Stimulated activated naive B cell treated with anti-CD40 and anti-IgM and Interleukin-4, amounts not matched to agents 10 μg/mL and 1 μg/mL and 100 μg/mL, for 72 hours (primary cell): ENCODE measurements around the gene UBAP2.
"Not testable (repeated sequence)": the region's sequence is repeated elsewhere in the genome, so short reads cannot be mapped to it uniquely, and the experiment has no call there.

Experiments
- ATAC-seq, 2 donors: fragments of 150-1000 bp; cut with Tn5 transposase; replicated peaks; 2 replicates each; pipeline ENCODE4 v1.10.0; 2021; ENCODE audit warnings: moderate library complexity in 1 of 2
- DNase-seq: peaks from one replicate; pipeline ENCODE4 v3.0.0; 2021
- H3K27ac Mint-ChIP-seq: one replicate; pipeline ENCODE4 v1.8.0; 2022; ENCODE audit warnings: mild to moderate bottlenecking, mixed read lengths
- H3K27me3 Mint-ChIP-seq, 2 donors: one replicate each; pipeline ENCODE4 v1.8.0; 2022; ENCODE audit warnings: mixed read lengths in 2 of 2
- H3K36me3 Mint-ChIP-seq, 2 donors: one replicate each; pipeline ENCODE4 v1.8.0; 2022; ENCODE audit warnings: mixed read lengths in 2 of 2, mild to moderate bottlenecking in 1 of 2
- H3K4me1 Mint-ChIP-seq, 2 donors: one replicate each; pipeline ENCODE4 v1.8.0; 2022; ENCODE audit warnings: mixed read lengths in 2 of 2, mild to moderate bottlenecking in 1 of 2
- H3K4me3 Mint-ChIP-seq, 2 donors: one replicate each; pipeline ENCODE4 v1.8.0; 2022; ENCODE audit warnings: mild to moderate bottlenecking in 2 of 2, mixed read lengths in 2 of 2, moderate library complexity in 1 of 2
- H3K9me3 Mint-ChIP-seq, 2 donors: one replicate each; pipeline ENCODE4 v1.8.0; 2022; ENCODE audit warnings: mixed read lengths in 2 of 2, mild to moderate bottlenecking in 1 of 2

The UBAP2 gene

DNA sequence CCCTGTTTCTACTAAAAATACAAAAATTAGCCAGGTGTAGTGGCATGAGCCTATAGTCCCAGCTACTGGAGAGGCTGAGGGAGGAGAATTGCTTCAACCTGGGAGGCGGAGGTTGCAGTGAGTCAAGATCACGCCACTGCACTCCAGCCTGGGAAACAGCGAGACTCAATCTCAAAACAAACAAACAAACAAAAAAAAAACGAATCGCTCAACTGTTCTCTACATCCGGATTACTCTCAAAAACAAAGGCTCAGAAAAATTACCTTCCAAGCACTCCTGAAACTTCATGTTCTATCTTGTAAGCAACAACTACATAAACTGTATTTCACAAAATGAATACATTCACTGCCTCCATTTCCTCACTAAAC is 14.0 kb downstream of the UBAP2 start:
- no peak overlapping the region for H3K4me3 Mint-ChIP-seq
- no peak overlapping the region for H3K27ac Mint-ChIP-seq
- ATAC-seq, result no peak

DNA sequence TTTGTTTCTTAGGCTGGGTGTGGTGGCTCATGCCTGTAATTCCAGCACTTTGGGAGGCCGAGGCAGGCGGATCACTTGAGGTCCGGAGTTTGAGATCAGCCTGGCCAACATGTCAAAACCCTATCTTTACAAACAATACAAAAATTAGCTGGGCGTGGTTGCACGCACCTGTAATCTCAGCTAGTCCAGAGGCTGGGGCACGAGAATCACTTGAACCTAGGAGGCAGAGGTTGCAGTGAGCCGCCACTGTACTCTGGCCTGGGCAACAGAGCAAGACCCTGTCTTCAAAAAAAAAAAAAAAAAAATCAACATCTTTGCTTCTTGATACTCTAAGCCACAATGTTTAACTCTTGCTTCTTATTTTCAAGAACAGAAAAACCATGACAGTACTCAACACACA is 16.1 kb downstream of the UBAP2 start:
- Mint-ChIP-seq H3K27ac (no peak overlapping the region), H3K27me3 (no peaks in the 10 kb centered on the region), H3K9me3 (no peaks in the 10 kb centered on the region), H3K4me1 (peaks cover 3 to 6% of the 10 kb centered on the region in 2 donors), H3K4me3 (no peak overlapping the region), H3K36me3 (peaks cover 22 to 40% of the 10 kb centered on the region in 2 donors)
- no peak for ATAC-seq
- DNase-seq, result no peak

More for the DNA sequence above, 14.0 kb downstream of the UBAP2 start:
- Mint-ChIP-seq H3K4me1 (peaks cover 4 to 6% of the 10 kb centered on the region in 2 donors), H3K9me3 (no peaks in the 10 kb centered on the region), H3K36me3 (peaks cover 29 to 44% of the 10 kb centered on the region in 2 donors), H3K27me3 (no peaks in the 10 kb centered on the region)
- no peak for DNase-seq

DNA sequence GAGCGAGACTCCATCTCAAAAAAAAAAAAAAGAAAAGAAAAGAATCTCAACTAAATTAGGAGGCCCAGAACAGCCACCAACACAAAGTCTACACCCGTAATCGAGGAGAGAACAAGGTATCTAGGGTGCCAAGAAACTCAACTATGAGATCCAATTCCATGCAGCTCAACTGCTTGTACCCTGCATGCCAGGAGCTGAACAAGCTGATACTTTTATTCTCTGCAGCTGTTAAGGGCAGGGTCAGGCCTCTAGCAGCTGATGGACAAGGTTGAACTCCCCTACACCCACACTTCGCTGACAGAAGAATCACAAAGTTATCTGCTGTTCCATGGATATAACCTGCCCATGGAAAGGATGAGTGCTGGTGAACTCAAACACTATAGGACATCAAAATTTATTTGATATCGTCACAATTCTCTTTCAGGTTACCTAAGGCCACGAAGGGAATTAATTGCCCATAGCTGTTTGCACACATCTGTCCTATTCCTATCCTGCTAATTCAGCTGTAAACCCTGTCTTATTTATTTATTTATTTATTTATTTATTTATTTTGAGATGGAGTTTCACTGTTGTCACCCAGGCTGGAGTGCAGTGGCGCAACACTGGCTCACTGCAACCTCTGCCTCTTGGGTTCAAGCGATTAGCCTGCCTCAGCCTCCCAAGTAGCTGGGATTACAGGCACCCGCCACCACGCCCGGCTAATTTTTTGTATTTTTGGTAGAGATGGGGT is 20.7 kb downstream of the UBAP2 start:
- Mint-ChIP-seq H3K4me3 (no peak overlapping the region), H3K4me1 (peaks cover 0 to 6% of the 10 kb centered on the region in 2 donors), H3K9me3 (no peaks in the 10 kb centered on the region), H3K27me3 (no peaks in the 10 kb centered on the region), H3K36me3 (peaks cover 24 to 34% of the 10 kb centered on the region in 2 donors), H3K27ac (no peak overlapping the region)
- ATAC-seq, result no peak
- DNase-seq, result no peak

DNA sequence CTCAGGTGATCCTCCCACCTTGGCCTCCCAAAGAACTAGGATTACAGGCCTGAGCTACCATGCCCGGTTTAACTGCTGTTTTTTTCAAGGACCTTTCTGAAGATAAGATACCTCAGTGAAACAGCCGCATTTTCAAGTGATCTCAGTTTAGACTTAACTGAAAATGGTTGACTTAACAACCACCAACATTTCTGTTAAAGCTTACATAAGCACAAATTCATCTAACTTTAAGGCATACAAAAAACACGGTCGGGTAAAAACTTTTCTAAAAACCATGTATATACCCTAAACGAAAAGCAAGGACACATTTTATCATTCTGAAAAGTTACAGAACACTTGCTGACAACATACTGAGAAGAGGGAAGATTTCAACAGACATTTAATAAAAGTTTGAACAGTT is 22.9 kb downstream of the UBAP2 start:
- peaks cover 17 to 18% of the 10 kb centered on the region in 2 donors for H3K36me3 Mint-ChIP-seq
- H3K4me1 Mint-ChIP-seq, result peaks cover 0 to 3% of the 10 kb centered on the region in 2 donors
- ATAC-seq, result no peak
- H3K27me3 Mint-ChIP-seq, result no peaks in the 10 kb centered on the region
- no peak for DNase-seq
- H3K27ac Mint-ChIP-seq, result no peak overlapping the region
- no peak overlapping the region for H3K4me3 Mint-ChIP-seq
- no peaks in the 10 kb centered on the region for H3K9me3 Mint-ChIP-seq

DNA sequence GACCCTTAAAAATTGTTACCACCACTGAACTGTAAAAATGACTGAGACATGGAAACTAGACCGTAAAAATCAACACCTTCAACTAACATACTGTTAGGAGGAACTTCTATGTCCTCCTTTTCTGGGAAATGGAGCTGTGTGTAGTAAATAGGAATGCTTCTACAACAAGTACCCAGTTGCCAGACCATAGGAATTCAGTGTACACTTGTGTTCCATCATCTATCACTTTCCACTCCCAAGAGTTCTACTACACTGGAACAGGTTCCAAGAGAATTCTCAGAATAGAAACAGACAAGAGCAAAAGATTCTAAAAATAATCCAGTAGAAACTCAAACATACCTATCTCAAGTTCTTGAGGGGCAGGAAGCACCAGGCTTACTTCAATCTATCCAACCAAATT is 23.6 kb downstream of the UBAP2 start:
- Mint-ChIP-seq H3K36me3 (peaks cover 19% of the 10 kb centered on the region in 2 donors), H3K9me3 (no peaks in the 10 kb centered on the region), H3K4me1 (peaks cover 0 to 3% of the 10 kb centered on the region in 2 donors), H3K4me3 (no peak overlapping the region), H3K27me3 (no peaks in the 10 kb centered on the region), H3K27ac (no peak overlapping the region)
- no peak for DNase-seq
- no peak for ATAC-seq

DNA sequence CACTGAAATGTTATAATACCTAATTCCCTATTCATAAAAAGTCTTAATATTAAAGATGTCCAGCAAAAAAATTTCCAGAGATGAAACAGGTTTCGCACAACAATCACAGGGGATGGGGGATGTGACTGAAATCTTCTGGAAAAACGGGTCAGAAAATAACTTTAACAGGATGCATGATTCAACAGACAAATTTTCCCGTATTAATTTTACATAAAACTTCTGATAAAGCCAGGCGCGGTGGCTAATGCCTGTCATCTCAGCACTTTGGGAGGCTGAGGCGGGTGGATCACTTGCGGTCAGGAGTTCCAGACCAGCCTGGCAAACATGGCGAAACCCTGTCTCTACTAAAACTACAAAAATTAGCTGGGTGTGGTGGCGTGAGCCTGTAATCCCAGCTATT is 24.2 kb downstream of the UBAP2 start:
- H3K9me3 Mint-ChIP-seq, H3K4me3 Mint-ChIP-seq: not testable (repeated sequence)

DNA sequence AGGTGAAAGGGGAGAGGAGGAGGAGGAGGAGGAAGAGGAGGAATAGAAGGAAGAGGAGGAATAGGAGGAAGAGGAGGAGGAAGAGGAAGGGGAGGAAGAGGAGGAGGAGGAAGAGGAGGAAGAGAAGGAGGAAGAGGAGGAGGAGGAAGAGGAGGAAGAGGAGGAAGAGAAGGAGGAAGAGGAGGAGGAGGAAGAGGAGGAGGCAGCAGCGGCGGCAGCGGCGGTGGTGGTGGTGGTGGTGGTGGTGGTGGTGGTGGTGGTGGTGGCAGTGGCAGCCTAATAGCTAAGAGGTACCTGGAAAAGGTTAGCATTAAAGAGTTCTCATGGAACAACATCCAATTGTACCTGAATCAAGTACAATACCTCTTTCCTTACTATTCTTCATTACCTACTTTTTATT is 32.5 kb downstream of the UBAP2 start:
- H3K27me3 Mint-ChIP-seq, result no peaks in the 10 kb centered on the region
- ATAC-seq, result no peak
- H3K9me3 Mint-ChIP-seq, result no peaks in the 10 kb centered on the region
- DNase-seq, result no peak
- peaks cover 28 to 30% of the 10 kb centered on the region in 2 donors for H3K36me3 Mint-ChIP-seq
- no peak overlapping the region for H3K4me3 Mint-ChIP-seq
- peaks cover 1 to 5% of the 10 kb centered on the region in 2 donors for H3K4me1 Mint-ChIP-seq
- H3K27ac Mint-ChIP-seq, result no peak overlapping the region

More for the DNA sequence above, 24.2 kb downstream of the UBAP2 start:
- peaks cover 20% of the 10 kb centered on the region in 2 donors for H3K36me3 Mint-ChIP-seq
- DNase-seq, H3K27ac Mint-ChIP-seq, ATAC-seq, H3K27me3 Mint-ChIP-seq, H3K4me1 Mint-ChIP-seq: not testable (repeated sequence)

DNA sequence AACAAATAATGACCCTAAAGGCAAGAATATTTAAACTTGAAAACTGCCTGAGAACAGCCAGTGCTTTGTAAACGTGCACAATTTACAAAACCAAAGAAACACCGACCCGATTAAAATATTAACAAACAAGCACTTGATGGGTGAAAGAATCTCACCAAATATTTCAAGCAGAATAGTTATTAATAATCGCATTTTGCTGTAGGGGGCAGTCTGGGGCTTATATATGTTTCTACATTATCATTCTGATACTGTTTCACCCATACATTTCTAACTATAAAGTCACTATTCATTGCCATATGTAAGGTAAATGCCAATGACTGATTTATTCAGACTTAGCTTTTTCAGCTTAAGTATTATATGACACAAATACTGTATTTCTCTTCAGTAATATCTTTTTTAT is 37.7 kb downstream of the UBAP2 start:
- DNase-seq, result no peak
- no peaks in the 10 kb centered on the region for H3K27me3 Mint-ChIP-seq
- peak in 1 of 2 donors; percentile 43 for ATAC-seq

DNA sequence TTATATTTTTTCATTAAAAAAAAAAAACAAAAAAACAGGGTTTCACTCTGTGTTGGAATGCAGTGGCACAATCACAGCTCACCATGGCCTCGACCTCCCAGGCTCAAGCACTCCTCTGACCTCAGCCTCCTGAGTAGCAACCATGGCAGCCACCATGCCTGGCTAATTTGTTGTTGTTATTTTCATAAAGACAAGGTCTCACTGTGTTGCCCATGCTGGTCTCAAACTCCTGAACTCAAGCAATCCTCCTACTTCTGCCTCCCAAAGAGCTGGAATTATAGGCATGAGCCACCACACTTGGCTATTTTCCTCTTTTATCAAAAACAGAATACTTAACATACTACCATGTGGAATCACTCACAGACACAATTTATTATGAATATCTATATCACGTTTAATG is 46.7 kb downstream of the UBAP2 start:
- ATAC-seq, result no peak
- Mint-ChIP-seq H3K27me3 (no peaks in the 10 kb centered on the region), H3K36me3 (peaks cover 16 to 24% of the 10 kb centered on the region in 2 donors)

More for the DNA sequence above, 37.7 kb downstream of the UBAP2 start:
- no peaks in the 10 kb centered on the region for H3K9me3 Mint-ChIP-seq
- H3K4me3 Mint-ChIP-seq, result no peak overlapping the region
- H3K4me1 Mint-ChIP-seq, result no peaks in the 10 kb centered on the region
- no peak overlapping the region for H3K27ac Mint-ChIP-seq
- peaks cover 21 to 30% of the 10 kb centered on the region in 2 donors for H3K36me3 Mint-ChIP-seq

DNA sequence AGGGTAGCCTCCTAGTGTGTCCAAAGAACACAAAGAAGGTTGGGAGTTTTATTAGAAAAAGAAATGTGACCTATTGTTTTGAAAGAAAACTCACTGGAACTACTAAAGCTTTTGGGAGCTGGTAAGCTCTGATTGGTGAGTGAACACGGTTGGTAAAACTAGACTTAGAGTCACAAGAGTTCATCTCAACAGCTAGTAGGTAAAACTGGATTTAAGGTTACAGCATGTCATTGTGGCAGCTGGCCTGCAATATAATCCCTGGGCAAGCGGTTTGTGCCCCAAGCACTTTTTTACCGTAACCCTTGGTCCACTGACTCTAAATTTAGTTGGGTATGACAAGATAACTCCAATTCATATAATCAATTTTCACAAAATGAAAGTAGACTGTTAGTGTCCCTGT is 47.4 kb downstream of the UBAP2 start:
- DNase-seq (no peak), ATAC-seq (no peak)
- Mint-ChIP-seq H3K27me3 (no peaks in the 10 kb centered on the region), H3K4me1 (no peaks in the 10 kb centered on the region), H3K9me3 (no peaks in the 10 kb centered on the region), H3K4me3 (no peak overlapping the region), H3K36me3 (peaks cover 20 to 30% of the 10 kb centered on the region in 2 donors), H3K27ac (no peak overlapping the region)

More for the DNA sequence above, 46.7 kb downstream of the UBAP2 start:
- no peak overlapping the region for H3K4me3 Mint-ChIP-seq
- no peaks in the 10 kb centered on the region for H3K4me1 Mint-ChIP-seq
- no peak overlapping the region for H3K27ac Mint-ChIP-seq
- no peaks in the 10 kb centered on the region for H3K9me3 Mint-ChIP-seq
- no peak for DNase-seq

DNA sequence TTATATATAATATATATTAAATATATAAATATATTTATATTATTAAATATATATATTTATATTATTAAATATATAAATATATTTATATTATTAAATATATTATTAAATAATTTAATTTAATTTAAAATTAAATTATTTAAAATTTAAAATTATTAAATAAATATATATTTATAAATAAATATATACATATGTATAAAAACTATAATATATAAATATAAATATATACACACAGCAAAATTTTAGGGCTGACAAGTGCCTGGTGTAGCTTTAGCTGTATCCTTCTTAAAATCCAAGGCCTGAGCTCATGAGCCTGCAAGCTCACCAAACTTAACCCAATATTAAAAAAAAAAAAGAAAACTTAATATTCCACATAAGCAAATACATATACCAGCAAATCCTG is 53.2 kb downstream of the UBAP2 start:
- no peak overlapping the region for H3K27ac Mint-ChIP-seq
- ATAC-seq (no peak), DNase-seq (no peak)
- no peaks in the 10 kb centered on the region for H3K27me3 Mint-ChIP-seq
- no peaks in the 10 kb centered on the region for H3K4me1 Mint-ChIP-seq
- H3K4me3 Mint-ChIP-seq, result no peak overlapping the region
- H3K9me3 Mint-ChIP-seq, result no peaks in the 10 kb centered on the region
- peaks cover 31 to 42% of the 10 kb centered on the region in 2 donors for H3K36me3 Mint-ChIP-seq

DNA sequence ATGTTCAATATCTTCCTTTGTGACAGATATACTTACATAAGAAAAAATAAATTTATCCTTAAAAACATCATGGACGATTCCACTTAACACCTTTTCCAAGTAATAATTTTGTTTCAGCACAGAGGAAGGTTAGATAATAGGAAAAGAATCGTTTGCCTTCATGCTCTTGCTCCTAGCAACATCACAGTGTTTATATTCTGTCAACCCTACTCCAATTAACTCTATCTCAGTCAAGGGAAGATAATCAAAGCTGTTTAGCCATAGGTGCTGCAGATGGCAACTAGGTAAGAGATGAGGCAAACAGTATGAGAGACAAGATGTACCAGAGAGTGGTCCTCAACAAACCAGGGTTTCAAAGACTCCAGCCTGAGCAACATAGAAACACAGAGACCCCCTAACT is 55.6 kb downstream of the UBAP2 start:
- no peak for ATAC-seq

DNA sequence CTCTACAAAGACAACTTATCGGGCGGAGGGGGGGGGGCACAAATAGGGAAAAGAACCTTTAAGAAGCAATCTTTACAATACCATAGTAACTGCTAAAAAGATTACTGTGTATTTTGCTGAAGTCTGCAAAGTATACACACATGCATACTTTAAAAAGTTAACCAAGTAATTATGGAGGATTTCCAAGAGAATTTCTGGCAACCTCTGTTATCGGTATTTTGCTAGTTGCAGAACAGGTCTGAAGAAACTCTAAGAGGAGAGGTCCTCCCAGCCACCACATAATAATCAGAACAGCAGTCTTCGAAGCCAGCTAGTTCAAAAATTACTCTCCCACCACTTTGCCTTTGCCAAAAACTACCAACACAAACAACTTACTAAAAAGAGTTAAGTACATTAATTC is 56.1 kb downstream of the UBAP2 start:
- peaks cover 2 to 13% of the 10 kb centered on the region in 2 donors for H3K4me1 Mint-ChIP-seq
- H3K27me3 Mint-ChIP-seq, result no peaks in the 10 kb centered on the region
- DNase-seq (no peak), ATAC-seq (no peak)
- H3K27ac Mint-ChIP-seq, result no peak overlapping the region
- H3K9me3 Mint-ChIP-seq, result no peaks in the 10 kb centered on the region
- peaks cover 39 to 51% of the 10 kb centered on the region in 2 donors for H3K36me3 Mint-ChIP-seq
- no peak overlapping the region for H3K4me3 Mint-ChIP-seq

More for the DNA sequence above, 55.6 kb downstream of the UBAP2 start:
- Mint-ChIP-seq H3K27me3 (no peaks in the 10 kb centered on the region), H3K36me3 (peaks cover 38 to 54% of the 10 kb centered on the region in 2 donors), H3K4me1 (peaks cover 2 to 13% of the 10 kb centered on the region in 2 donors), H3K9me3 (no peaks in the 10 kb centered on the region), H3K27ac (no peak overlapping the region), H3K4me3 (no peak overlapping the region)
- no peak for DNase-seq

DNA sequence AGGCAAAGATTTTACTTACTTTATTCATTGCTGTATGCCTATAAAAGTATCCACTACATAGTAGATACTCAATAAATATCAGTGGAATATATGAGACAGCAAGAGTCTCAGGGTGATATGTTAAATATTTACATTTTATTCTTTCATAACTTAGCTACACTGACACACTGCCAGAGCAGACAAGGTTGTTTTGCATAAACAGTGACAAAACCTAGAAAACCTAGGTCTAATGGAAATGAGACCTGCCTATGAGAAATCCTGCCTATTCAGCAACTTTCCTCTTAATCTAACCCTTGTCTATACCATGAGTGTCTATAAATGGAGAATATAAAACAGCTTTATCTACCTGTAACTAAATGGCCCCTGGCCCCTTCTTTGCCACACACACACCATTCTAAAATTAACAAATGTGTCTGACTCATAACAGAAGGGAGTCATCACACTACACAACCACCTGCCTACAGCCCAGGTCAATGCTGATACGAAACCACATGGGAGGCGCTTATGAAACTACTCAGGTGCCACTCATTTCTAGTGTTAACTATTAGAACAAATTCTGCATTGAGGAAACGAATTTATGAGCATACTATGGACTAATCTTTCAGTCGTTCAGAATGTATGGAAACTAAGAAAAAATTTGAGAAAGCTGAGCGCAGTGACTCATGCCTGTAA is 60.3 kb downstream of the UBAP2 start:
- peaks cover 2 to 13% of the 10 kb centered on the region in 2 donors for H3K4me1 Mint-ChIP-seq
- peaks cover 38 to 39% of the 10 kb centered on the region in 2 donors for H3K36me3 Mint-ChIP-seq
- H3K9me3 Mint-ChIP-seq, result no peaks in the 10 kb centered on the region
- H3K27me3 Mint-ChIP-seq, result no peaks in the 10 kb centered on the region
- peak overlapping the region; percentile 17 for H3K27ac Mint-ChIP-seq
- ATAC-seq (peak; percentile 78 to 97), DNase-seq (peak; percentile 4)
- H3K4me3 Mint-ChIP-seq, result no peak overlapping the region

DNA sequence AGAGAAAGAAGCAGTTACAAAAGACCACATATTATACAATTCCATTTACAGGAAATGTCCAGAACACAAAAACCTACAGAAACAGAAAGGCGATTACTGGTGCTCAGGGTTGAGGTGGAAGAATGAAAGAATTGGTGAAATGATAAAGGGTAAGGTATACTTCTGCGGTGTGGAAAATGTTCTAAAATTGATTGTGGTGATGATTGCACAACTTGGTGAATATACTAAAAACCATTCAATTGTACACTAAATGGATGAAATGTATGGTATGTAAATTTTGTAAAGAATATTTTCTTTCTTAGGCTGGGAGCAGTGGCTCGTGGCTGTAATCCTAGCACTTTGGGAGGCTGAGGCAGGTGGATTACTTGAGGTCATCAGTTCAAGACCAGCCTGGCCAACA is 72.3 kb downstream of the UBAP2 start:
- DNase-seq, result no peak
- Mint-ChIP-seq H3K36me3 (peaks cover 38 to 53% of the 10 kb centered on the region in 2 donors), H3K27me3 (no peaks in the 10 kb centered on the region), H3K4me3 (no peak overlapping the region), H3K9me3 (no peaks in the 10 kb centered on the region), H3K4me1 (no peaks in the 10 kb centered on the region), H3K27ac (no peak overlapping the region)
- ATAC-seq, result no peak
